IPS-15b (cell line): ENCODE results near the gene VAT1L.

Experiments used
- H3K27me3 ChIP-seq: one replicate; pipeline ENCODE4 v1.6.1; 2013; ENCODE audit warnings: low read length; ENCODE audit not compliant: control insufficient read depth, insufficient read depth
- H3K36me3 ChIP-seq: one replicate; pipeline ENCODE4 v1.6.1; 2013; ENCODE audit warnings: low read length; ENCODE audit not compliant: control insufficient read depth, insufficient read depth
- H3K4me1 ChIP-seq: one replicate; pipeline ENCODE4 v1.6.1; 2013; ENCODE audit warnings: mild to moderate bottlenecking, low read length; ENCODE audit not compliant: control insufficient read depth, insufficient read depth
- H3K4me3 ChIP-seq: one replicate; pipeline ENCODE4 v1.5.1; 2013; ENCODE audit warnings: low read depth, low read length
- H3K9ac ChIP-seq: one replicate; pipeline ENCODE4 v1.6.1; 2013; ENCODE audit warnings: low read depth, mild to moderate bottlenecking, low read length
- H3K9me3 ChIP-seq: one replicate; pipeline ENCODE4 v1.6.1; 2013; ENCODE audit warnings: mild to moderate bottlenecking, low read length; ENCODE audit not compliant: control insufficient read depth, insufficient read depth

The VAT1L gene

DNA sequence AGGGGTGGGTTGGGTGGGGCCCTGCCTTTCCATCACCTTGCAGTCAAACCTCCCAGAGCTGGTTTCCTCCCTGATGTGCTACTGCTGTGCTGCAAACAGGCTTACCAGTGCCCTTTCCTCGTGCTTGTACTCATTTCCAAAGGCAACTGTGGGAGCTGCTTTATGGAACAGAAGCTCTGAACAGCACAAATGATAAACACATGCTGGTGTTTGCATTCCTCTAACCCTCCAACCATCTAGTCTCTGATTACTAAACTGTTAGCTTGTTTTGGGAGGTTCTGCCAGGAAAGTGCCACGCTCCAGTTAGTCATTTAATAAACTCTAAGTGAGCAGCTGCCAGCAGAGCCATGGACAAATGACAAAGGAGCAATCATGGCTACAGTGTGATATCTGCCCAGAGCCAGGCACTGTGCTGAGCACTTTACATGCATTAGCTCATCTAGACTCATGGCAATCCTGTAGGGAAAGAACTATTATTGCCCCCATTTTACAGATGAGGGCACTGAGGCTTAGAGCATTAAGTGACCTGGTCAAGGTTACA, 110.4 kb downstream of the VAT1L start:
- no peaks in the 10 kb centered on the region for H3K9me3 ChIP-seq
- H3K36me3 ChIP-seq, result no peaks in the 10 kb centered on the region
- H3K9ac ChIP-seq, result no peak overlapping the region
- no peaks in the 10 kb centered on the region for H3K27me3 ChIP-seq
- H3K4me1 ChIP-seq, result peaks cover 8% of the 10 kb centered on the region
- no peak overlapping the region for H3K4me3 ChIP-seq

DNA sequence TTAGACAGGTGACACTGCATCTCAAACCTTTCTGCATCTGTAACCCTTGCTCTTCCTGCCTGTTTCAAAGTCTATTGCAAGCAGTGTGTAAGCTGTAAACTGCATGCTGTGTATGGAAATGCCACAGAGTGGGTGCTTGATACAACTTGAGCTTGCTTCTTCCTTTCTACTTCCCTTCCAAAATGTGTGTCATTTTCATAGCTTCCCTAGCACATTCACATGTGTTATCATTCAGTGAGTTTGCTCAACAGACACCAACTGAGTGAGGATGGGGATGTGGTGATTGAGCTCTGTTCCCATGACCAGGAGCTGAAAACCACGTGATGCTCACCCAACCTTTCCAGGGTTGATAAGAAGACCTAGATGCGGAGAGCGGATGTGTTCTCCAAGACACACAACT, 111.1 kb downstream of the VAT1L start:
- no peaks in the 10 kb centered on the region for H3K27me3 ChIP-seq
- no peaks in the 10 kb centered on the region for H3K9me3 ChIP-seq
- H3K36me3 ChIP-seq, result no peaks in the 10 kb centered on the region
- no peak overlapping the region for H3K9ac ChIP-seq
- H3K4me1 ChIP-seq, result peaks cover 8% of the 10 kb centered on the region
- H3K4me3 ChIP-seq, result no peak overlapping the region

DNA sequence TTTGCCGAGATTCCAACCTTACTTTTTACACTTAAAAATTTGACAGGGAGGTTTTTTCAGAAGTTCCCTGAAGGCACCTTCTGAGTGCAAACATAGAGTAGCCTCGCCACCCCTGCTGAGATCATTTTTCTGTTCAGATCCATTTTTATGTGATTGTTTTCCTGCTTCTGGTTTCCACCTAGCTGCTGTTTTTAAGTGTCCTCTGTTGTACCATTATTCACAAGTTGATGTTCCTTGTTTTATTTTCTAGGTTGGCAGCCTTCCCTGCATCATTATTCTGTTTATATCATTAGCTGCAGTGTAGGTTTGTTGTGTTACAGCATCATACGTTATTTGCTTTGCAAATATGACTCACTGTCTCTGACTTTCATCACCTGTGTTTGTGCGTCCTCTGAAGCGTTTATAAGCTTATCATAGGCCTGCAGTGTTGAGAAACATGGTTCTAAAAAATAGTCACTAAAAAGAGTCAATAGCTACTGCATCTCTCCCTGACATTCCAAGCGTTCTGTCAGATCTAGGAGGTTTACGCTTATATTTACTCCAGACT, 117.1 kb downstream of the VAT1L start:
- H3K4me1 ChIP-seq, result no peaks in the 10 kb centered on the region
- no peaks in the 10 kb centered on the region for H3K9me3 ChIP-seq
- H3K27me3 ChIP-seq, result no peaks in the 10 kb centered on the region
- no peak overlapping the region for H3K9ac ChIP-seq
- no peak overlapping the region for H3K4me3 ChIP-seq
- no peaks in the 10 kb centered on the region for H3K36me3 ChIP-seq

DNA sequence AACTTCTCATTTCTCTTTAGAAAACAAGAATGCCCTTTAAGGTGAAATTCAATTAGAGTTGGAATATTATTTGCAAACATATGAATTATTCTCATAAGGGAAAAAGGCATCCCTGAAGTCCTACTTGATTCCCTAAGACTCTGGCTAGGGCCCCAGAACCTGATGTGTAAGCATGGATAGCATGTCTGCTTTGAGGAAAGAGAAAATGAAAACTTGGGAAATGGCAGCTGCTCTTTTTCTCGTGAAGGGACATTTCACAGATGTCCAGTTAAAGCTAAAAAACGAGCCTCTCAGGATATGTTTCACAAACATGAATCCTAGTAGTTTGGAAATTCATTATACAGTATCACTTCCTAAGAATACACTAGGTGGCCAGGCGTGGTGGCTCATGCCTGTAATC, 121.7 kb downstream of the VAT1L start:
- H3K36me3 ChIP-seq, result no peaks in the 10 kb centered on the region
- no peak overlapping the region for H3K4me3 ChIP-seq
- H3K9ac ChIP-seq, result no peak overlapping the region

DNA sequence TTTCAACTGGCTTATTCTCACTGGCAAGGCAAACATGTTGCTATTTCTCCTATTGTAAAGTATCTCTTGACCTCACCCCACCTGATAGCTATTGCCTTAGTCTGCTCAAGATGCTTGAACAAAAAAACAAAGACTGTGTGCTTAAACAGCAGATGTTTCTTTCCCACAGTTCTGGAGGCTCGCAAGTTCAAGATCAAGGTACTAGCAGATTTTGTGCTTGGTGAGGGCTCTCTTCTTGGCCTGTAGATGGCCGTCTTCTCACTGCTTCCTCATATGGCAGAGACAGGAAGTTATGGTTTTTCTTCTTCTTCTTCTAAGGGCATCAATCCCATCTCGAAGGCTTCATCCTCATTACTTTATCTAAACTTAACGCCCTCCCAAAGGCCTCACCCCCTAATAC, 124.3 kb downstream of the VAT1L start:
- Histone ChIP-seq H3K36me3 (no peaks in the 10 kb centered on the region), H3K9ac (no peak overlapping the region), H3K27me3 (no peaks in the 10 kb centered on the region), H3K9me3 (no peaks in the 10 kb centered on the region), H3K4me1 (peaks cover 25% of the 10 kb centered on the region), H3K4me3 (no peak overlapping the region)

More for the DNA sequence above, 121.7 kb downstream of the VAT1L start:
- H3K4me1 ChIP-seq, result peaks cover 15% of the 10 kb centered on the region
- no peaks in the 10 kb centered on the region for H3K27me3 ChIP-seq
- H3K9me3 ChIP-seq, result no peaks in the 10 kb centered on the region

DNA sequence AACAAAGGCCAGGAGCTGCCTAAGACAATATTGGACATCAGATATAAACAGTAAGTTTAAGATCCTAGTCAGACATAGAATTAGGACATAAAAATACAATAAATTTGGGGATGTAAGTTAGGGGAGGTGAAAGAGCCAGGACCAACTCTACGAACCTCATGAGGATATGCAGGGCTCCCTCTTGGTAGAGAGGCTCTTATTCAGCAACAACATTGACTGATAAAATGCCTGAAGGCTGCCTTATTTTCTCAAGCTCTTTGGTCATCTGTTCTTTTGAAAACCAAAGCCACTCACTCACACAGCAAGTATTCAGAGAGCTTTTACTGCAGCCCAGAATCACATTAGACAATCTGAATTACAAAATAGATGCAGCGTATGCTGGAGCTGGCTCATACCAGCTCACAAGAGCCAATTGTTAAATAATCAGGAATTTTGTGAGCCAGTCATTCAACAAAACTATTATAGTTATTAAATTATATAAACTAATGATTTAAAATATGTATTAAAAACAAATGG, 125.4 kb downstream of the VAT1L start:
- Histone ChIP-seq H3K9me3 (no peaks in the 10 kb centered on the region), H3K27me3 (no peaks in the 10 kb centered on the region), H3K9ac (no peak overlapping the region), H3K4me1 (peaks cover 29% of the 10 kb centered on the region), H3K36me3 (no peaks in the 10 kb centered on the region), H3K4me3 (no peak overlapping the region)

DNA sequence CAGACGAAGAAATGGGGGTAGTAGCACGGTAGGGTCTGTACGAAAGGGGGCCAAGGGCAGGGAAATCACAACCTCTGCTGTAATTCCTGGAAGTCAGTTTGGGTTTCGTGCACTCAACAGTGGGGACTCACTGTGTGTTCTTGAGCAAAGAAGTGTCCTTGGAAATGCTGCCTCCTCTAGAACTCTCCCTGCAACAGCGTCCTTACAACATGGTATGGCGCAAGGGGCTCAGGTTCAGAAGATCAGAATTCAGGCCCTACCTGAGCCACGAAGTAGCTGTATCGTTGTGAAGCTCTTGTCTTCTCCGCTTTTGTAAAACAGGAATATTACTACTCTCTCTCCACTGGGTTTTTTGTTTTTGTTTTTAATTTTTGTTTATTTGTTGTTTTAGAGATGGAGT, 127.7 kb downstream of the VAT1L start:
- Histone ChIP-seq H3K9me3 (no peaks in the 10 kb centered on the region), H3K27me3 (no peaks in the 10 kb centered on the region), H3K4me3 (no peak overlapping the region), H3K9ac (no peak overlapping the region), H3K4me1 (peaks cover 32% of the 10 kb centered on the region), H3K36me3 (no peaks in the 10 kb centered on the region)

DNA sequence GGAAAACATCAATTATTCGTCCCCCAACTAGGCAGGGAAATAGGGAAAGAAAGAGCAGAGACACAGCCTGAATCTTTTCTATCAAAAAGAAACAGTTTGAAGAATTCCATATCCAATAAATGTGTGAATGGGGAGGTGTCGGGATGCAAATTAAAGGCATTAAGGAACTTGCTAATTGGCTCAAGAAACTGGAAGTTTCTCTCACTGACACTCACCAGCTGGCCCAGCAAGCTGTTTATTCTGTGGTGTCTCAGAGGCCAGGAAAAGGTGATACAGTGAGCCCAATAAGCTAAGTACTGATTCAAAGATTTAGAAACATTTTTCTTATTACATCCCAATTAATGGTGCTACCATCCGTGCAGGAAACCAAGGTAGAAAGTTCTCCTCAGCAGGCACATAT, 129.6 kb downstream of the VAT1L start:
- Histone ChIP-seq H3K4me1 (peaks cover 29% of the 10 kb centered on the region), H3K36me3 (no peaks in the 10 kb centered on the region), H3K9me3 (no peaks in the 10 kb centered on the region), H3K27me3 (no peaks in the 10 kb centered on the region), H3K9ac (no peak overlapping the region), H3K4me3 (no peak overlapping the region)

DNA sequence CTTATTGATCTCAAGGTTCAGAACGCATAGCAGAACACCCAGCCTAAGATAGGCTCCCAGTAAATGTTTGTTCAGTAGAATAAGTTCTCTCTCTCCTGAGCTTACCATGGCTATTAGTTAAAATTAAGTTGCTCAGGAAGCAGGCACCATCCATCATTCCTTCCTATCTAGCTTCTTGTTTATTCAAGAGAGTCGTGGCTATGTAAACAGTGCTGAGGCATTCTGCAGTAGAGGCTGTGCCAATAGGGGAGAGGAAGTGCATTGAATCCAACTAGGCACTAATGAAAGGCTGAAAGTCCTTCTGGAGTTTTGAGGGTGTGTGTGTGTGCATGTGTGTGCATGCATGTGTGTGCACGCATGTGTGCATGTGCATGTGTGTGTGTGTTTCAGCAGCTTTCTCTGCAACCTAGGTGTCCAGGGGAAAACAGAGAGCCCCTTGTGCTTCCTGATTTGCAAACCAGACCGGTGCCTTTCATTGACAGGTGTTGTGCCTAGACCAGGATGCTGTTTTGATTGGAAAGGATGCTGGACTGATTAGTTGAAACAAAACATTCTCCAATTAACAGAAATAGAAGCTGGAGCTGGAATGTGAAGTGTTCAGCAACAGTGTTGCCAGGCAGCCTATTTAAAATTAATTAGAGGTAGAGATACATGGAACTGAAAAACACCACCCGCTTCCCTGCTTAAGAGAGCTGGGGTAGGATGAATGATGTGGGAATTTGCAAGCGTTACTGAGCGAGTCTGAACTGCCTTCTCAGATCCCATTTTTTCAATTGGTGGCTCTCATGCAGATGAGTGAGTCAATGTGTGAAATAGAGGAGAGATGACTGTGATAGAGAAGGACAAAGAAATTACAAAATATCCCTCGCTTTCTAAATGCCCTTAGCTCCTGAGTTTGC, 130.7 kb downstream of the VAT1L start:
- no peaks in the 10 kb centered on the region for H3K36me3 ChIP-seq
- no peak overlapping the region for H3K4me3 ChIP-seq
- H3K27me3 ChIP-seq, result no peaks in the 10 kb centered on the region
- peaks cover 19% of the 10 kb centered on the region for H3K4me1 ChIP-seq
- H3K9me3 ChIP-seq, result no peaks in the 10 kb centered on the region
- no peak overlapping the region for H3K9ac ChIP-seq

DNA sequence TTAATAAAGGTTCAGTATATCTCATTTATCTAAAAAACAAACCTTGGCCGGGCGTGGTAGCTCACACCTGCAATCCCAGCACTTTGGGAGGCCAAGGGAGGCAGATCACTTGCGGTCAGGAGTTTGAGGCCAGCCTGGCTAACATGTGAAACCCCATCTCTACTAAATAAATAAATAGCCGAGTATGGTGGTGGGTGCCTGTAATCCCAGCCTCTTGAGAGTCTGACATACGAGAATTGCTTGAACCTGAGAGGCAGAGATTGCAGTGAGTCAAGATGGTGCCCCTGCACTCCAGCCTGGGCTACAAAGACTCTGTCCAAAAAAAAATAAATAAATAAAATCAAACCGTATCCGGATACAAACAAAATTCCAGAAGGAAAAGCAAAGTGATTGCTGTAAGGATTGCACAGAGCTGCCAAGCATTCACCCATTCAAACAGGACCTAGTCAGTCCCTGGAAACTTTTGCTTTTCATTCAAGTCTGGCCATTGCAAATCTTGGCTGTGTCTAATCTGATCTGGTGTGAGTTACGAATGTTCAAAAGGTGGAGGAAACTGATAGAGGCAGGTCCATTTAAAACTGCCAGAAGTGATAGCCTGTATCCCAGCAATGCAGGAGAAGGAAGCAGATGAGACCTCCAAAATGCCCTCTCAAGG, 131.5 kb downstream of the VAT1L start:
- H3K27me3 ChIP-seq, result no peaks in the 10 kb centered on the region
- H3K9me3 ChIP-seq, result no peaks in the 10 kb centered on the region
- H3K9ac ChIP-seq, result no peak overlapping the region
- peaks cover 19% of the 10 kb centered on the region for H3K4me1 ChIP-seq
- H3K36me3 ChIP-seq, result no peaks in the 10 kb centered on the region
- no peak overlapping the region for H3K4me3 ChIP-seq

DNA sequence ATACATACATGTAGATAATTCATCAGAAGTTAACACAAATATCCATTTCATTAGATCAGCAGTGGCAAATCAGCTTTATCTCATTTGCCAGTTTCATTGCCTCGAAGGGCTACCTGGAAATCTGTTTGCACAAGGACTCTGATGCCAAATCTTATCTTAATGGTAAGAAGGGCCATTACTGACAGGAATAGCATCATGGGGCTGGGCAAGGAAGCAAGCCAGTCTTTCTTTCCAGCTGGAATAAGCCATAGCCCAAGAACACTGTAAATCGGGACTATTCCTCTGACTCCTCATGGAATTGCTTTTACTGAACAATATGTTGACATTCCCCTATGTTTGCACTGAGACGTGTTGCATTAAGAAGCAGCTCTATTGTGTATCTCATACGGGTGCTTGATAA, 132.6 kb downstream of the VAT1L start:
- Histone ChIP-seq H3K27me3 (no peaks in the 10 kb centered on the region), H3K4me1 (peaks cover 16% of the 10 kb centered on the region), H3K9ac (no peak overlapping the region), H3K9me3 (no peaks in the 10 kb centered on the region), H3K36me3 (no peaks in the 10 kb centered on the region), H3K4me3 (no peak overlapping the region)
